ENCODE data around the gene KRT71.

DNA sequence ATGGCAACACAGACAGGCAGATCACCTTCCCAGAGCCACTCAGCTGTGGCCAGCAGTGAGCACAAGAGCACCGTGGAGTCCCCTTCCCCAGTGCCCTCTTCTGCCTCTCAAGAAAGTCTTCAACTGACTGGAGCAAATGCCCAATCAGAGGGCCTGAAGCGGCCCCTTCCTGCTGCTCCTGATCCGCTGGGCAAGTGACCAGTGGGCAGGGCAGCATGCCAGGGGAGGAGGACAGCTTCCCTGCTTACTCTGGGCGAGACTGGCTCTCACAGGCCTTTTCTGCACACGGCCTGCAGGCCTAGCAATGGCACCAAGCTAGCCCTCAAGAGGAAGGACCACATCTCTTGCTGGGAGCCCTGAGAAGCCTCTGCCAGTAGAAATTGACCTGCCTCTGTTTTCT is 890 bp downstream of the KRT71 start:
- TF ChIP-seq, protein P1, sequence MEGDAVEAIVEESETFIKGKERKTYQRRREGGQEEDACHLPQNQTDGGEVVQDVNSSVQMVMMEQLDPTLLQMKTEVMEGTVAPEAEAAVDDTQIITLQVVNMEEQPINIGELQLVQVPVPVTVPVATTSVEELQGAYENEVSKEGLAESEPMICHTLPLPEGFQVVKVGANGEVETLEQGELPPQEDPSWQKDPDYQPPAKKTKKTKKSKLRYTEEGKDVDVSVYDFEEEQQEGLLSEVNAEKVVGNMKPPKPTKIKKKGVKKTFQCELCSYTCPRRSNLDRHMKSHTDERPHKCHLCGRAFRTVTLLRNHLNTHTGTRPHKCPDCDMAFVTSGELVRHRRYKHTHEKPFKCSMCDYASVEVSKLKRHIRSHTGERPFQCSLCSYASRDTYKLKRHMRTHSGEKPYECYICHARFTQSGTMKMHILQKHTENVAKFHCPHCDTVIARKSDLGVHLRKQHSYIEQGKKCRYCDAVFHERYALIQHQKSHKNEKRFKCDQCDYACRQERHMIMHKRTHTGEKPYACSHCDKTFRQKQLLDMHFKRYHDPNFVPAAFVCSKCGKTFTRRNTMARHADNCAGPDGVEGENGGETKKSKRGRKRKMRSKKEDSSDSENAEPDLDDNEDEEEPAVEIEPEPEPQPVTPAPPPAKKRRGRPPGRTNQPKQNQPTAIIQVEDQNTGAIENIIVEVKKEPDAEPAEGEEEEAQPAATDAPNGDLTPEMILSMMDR (IDR thresholded peaks at IDR 0.05): no peak
- TF ChIP-seq POLR2A (IDR thresholded peaks at IDR 0.05): no peak
